Astrocyte (in vitro differentiated cells and primary cell): ENCODE results near the gene LOXHD1.

Source experiments
- CTCF ChIP-seq: IDR thresholded peaks from 2 replicates; pipeline ENCODE4 v1.5.1; 2011; ENCODE audit warnings: low read depth, mild to moderate bottlenecking, inconsistent platforms, low read length, moderate library complexity; ENCODE audit not compliant: insufficient read depth
- EZH2 ChIP-seq: IDR thresholded peaks from 2 replicates; pipeline ENCODE4 v1.6.1; 2012; ENCODE audit warnings: mild to moderate bottlenecking, low read length, inconsistent platforms; ENCODE audit not compliant: insufficient read depth

- TF ChIP-seq CTCF = no peak
- no peak for TF ChIP-seq EZH2
These were observed 93.7 kb downstream of the LOXHD1 start for GRCh38 chr18:46563317-46563716.
